Measurements from ENCODE around the gene CTNNA1. TPM values are rescaled to one million over a fixed set of nuclear protein-coding genes. Genes with fewer than 3 reads are reported as not detected.
"Not testable (repeated sequence)": the region's sequence is repeated elsewhere in the genome, so short reads cannot be mapped to it uniquely, and the experiment has no call there.

The CTNNA1 gene
- total and polyA plus RNA-seq, 2 experiments from 2014 or later = 171 to 260 TPM

DNA sequence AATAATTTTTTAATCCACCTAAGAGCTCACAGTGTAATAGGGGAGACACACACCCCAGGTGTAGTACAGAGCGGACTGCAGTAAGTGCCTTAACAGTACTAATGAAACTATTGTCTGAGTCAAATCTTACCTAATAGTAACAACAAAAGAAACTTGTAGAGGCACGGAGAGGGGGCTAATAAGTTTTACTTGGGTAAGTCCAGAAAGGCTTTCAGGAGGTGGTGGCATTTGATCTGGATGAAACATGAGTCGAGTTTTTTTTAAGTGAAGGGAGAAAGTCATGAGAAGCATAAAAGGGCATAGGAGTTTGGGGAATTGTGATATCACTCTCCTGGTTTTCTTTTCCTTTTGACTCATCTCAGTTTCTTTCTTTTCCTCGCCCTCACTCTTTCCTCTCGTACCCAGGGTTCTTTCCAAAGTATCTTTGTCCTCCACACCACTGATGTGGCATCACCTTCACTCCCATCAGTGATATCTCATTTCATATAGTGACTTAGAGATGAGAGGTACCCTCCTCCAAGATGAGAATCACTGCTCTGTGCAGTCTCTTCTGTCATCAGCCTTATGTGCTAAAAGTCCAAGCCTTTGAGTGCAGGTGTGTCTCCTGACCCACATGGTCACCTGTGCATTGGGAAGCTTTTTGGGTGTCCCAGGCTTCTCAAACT, 2.0 kb downstream of the CTNNA1 start:
- Histone ChIP-seq H3K36me3 (peaks cover 3% of the 10 kb centered on the region), H3K27ac (no peak overlapping the region), H3K4me3 (no peak overlapping the region), H3K27me3 (no peaks in the 10 kb centered on the region), H3K9me3 (ENCODE audit: low read depth) (no peaks in the 10 kb centered on the region), H3K4me1 (ENCODE audit: low read depth) (peaks cover 8% of the 10 kb centered on the region)
- no peak for DNase-seq (ENCODE audit: low read depth in 1 of 2, low spot score in 1 of 2)
- TF ChIP-seq, protein P1, sequence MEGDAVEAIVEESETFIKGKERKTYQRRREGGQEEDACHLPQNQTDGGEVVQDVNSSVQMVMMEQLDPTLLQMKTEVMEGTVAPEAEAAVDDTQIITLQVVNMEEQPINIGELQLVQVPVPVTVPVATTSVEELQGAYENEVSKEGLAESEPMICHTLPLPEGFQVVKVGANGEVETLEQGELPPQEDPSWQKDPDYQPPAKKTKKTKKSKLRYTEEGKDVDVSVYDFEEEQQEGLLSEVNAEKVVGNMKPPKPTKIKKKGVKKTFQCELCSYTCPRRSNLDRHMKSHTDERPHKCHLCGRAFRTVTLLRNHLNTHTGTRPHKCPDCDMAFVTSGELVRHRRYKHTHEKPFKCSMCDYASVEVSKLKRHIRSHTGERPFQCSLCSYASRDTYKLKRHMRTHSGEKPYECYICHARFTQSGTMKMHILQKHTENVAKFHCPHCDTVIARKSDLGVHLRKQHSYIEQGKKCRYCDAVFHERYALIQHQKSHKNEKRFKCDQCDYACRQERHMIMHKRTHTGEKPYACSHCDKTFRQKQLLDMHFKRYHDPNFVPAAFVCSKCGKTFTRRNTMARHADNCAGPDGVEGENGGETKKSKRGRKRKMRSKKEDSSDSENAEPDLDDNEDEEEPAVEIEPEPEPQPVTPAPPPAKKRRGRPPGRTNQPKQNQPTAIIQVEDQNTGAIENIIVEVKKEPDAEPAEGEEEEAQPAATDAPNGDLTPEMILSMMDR (IDR thresholded peaks at IDR 0.05; ENCODE audit: low read depth, low read length) = no peak

DNA sequence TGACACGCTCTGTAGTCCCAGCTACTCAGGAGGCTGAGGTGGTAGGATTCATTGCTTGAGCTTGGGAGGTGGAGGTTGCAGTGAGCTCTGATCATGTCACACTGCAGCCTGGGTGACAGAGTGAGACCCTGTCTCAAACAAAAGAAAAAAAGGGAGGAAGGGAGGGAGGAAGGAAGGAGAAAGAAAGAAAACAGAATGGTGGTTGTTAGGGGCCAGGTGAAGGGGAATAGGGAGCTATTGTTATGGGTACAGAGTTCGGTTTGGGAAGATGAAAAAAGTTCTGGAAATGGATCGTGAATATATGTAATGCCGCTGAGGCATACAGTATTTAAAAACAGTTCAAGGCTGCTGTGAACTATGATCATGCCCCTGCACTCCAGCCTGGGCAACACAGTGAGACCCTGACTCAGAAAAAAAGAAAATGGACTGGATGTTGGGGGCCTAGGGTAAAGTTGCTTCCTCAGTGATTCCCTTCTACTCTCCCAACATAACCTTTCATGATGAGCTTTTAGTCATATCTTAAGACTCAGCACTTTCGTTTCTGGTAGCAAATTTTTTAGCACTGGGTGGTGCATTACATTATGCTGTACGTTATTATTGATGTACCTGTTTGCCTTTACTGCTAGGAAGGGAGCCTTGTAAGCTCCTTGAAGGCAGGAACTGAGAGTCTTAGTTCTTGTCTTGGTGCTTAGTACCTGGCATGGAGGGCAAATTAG, 4.0 kb downstream of the CTNNA1 start:
- H3K4me3 ChIP-seq = no peak overlapping the region
- H3K27ac ChIP-seq = no peak overlapping the region
- H3K4me1 ChIP-seq (ENCODE audit: low read depth) = peaks cover 10% of the 10 kb centered on the region
- H3K27me3 ChIP-seq = no peaks in the 10 kb centered on the region
- H3K9me3 ChIP-seq (ENCODE audit: low read depth) = no peaks in the 10 kb centered on the region
- DNase-seq (ENCODE audit: low read depth in 1 of 2, low spot score in 1 of 2) = no peak
- TF ChIP-seq, protein P1 (IDR thresholded peaks at IDR 0.05; ENCODE audit: low read depth, low read length) = no peak
- H3K36me3 ChIP-seq = peaks cover 3% of the 10 kb centered on the region

DNA sequence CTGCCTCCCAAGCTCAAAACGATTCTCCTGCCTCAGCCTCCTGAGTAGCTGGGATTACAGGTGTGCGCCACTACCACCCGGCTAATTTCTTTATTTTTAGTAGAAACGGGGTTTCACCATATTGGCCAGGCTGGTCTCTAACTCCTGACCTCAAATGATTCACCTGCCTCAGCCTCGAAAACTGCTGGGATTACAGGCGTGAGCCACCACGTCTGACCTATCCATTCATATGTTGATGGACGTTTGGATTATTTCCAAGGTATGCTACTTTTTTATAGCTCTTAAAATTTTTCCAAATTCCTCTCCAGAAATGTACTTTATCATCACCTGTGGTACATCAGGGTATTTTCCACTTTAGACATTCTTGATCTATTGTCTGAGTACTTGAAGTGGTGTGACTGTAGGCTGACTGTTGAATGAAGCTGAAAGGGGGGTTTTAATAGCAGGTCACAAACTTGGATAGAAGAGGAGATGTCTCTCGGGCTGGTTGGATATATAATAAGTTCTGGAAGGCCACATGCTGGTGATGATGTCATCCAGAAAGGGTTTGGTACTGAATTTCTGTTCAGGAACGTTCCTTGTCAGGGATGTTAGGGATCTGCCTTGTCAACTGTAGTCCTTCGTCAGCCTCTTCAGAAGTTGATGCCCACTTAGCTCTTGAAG, 7.4 kb downstream of the CTNNA1 start:
- DNase-seq (ENCODE audit: low read depth in 1 of 2, low spot score in 1 of 2) = no peak
- Histone ChIP-seq H3K4me3 (no peak overlapping the region), H3K27me3 (no peaks in the 10 kb centered on the region), H3K4me1 (ENCODE audit: low read depth) (peaks cover 2% of the 10 kb centered on the region), H3K36me3 (peaks cover 3% of the 10 kb centered on the region), H3K9me3 (ENCODE audit: low read depth) (no peaks in the 10 kb centered on the region), H3K27ac (no peak overlapping the region)
- TF ChIP-seq, protein P1 (IDR thresholded peaks at IDR 0.05; ENCODE audit: low read depth, low read length) = no peak

DNA sequence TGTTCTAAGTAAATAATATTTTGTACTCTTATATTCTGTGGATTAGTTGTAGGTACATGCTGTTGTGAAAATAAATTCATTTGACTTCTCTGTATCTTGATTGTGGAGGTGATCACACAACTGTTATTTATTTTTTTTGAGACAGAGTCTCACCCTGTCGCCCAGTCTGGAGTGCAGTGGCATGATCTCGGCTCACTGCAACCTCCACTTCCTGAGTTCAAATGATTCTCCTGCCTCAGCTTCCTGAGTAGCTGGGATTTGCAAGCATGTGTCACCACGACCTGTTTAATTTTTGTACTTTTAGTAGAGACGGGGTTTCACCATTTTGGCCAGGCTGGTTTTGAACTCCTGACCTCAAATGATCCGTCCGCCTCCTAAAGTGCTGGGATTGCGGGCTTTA, 7.9 kb downstream of the CTNNA1 start:
- H3K4me3 ChIP-seq; DNase-seq (ENCODE audit: low read depth in 1 of 2, low spot score in 1 of 2); H3K36me3 ChIP-seq; H3K4me1 ChIP-seq (ENCODE audit: low read depth); H3K9me3 ChIP-seq (ENCODE audit: low read depth); H3K27ac ChIP-seq; H3K27me3 ChIP-seq: not testable (repeated sequence)

DNA sequence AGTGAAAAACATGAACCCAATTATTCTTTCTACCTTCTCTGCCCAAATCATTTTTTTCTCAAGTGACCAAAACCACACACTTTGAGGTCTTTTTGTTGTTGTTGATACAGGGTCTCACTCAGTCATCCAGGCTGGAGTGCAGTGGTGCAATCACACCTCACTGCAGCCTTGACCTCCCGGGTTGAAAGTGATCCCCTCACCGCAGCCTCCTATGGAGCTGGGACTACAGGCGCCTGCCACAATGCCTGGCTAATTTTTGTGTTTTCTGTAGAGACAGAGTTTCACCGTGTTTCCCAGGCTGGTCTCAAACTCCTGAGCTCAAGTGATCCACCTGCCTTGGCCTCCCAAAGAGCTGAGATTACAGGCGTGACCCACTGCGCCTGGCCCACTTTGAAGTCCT, 8.4 kb downstream of the CTNNA1 start:
- H3K4me3 ChIP-seq; H3K9me3 ChIP-seq (ENCODE audit: low read depth); DNase-seq (ENCODE audit: low read depth in 1 of 2, low spot score in 1 of 2); H3K36me3 ChIP-seq; H3K27ac ChIP-seq; H3K27me3 ChIP-seq: not testable (repeated sequence)
- H3K4me1 ChIP-seq (ENCODE audit: low read depth) = peaks cover 11% of the 10 kb centered on the region

DNA sequence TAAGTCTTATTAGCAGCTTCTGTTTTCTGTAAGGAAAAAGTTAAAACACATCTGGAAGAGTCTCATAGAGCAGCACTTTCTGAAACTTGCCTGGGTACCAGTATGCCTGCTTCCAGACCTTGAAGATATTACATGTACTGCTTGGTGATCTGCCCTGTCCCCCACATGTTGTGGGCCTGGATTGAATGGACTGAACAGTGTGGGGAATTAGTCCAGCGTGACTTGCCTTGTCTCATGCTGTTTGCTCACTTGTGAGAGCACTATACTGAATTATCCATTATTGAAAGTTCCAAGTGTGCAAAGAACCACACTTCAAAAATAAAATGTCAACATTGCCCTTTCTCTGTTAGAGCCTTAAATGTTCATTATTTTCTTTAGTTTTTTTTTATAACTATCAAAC, 8.9 kb downstream of the CTNNA1 start:
- Histone ChIP-seq H3K27ac (no peak overlapping the region), H3K27me3 (no peaks in the 10 kb centered on the region)

More for the DNA sequence above, 8.9 kb downstream of the CTNNA1 start:
- Histone ChIP-seq H3K36me3 (peaks cover 3% of the 10 kb centered on the region), H3K9me3 (ENCODE audit: low read depth) (no peaks in the 10 kb centered on the region), H3K4me1 (ENCODE audit: low read depth) (peaks cover 13% of the 10 kb centered on the region), H3K4me3 (no peak overlapping the region)
- TF ChIP-seq, protein P1 (IDR thresholded peaks at IDR 0.05; ENCODE audit: low read depth, low read length) = no peak
- DNase-seq (ENCODE audit: low read depth in 1 of 2, low spot score in 1 of 2) = no peak

Data from cardiac muscle cell (in vitro differentiated cells and primary cell).